Panc1 (cell line): ENCODE data around the gene CST6. TPM values are rescaled to one million over a fixed set of nuclear protein-coding genes. Genes with fewer than 3 reads are reported as not detected.

Experiments used
- ATAC-seq: fragments of 200-7000 bp; cut with Tn5 transposase; 2 replicates; pipeline ENCODE4 v1.9.1; 2020; ENCODE audit warnings: mild to moderate bottlenecking, moderate library complexity
- BruUV-seq: library from RNA; stranded (reverse); fragments of 400-500 nt; replicated peaks from 2 replicates; lab custom pipeline; 2021; lab: Mats Ljungman, UMichigan
- CTCF ChIA-PET: fragments of 300-600 bp; sonication (Branson Sonifier 250); formaldehyde crosslinking; loops from one replicate; lab custom pipeline; 2022; ENCODE audit warnings: antibody characterized with exemption; lab: Charles Lee
- POLR2A ChIA-PET: fragments of 300-600 bp; sonication (Branson Sonifier 250); formaldehyde crosslinking; loops from one replicate; lab custom pipeline; 2022; ENCODE audit warnings: antibody characterized with exemption; lab: Charles Lee
- DNase-seq: peaks from one replicate; pipeline ENCODE4 v3.0.0-alpha.2; 2010; ENCODE audit warnings: low read depth, low spot score
- H3K27ac ChIP-seq: 2 replicates; pipeline ENCODE4 v1.5.1; 2011; ENCODE audit warnings: mild to moderate bottlenecking, low read length, inconsistent platforms
- H3K27me3 ChIP-seq: fragments of 200-500 bp; sonication (Bioruptor generic); 2 replicates; pipeline ENCODE4 v1.6.0; 2014; ENCODE audit warnings: low read length, inconsistent platforms; ENCODE audit not compliant: control insufficient read depth, insufficient read depth
- H3K36me3 ChIP-seq: fragments of 200-500 bp; sonication (Bioruptor generic); 2 replicates; pipeline ENCODE4 v1.5.1; 2014; ENCODE audit warnings: inconsistent platforms, mild to moderate bottlenecking, low read length, moderate library complexity; ENCODE audit not compliant: control insufficient read depth, insufficient read depth
- H3K4me1 ChIP-seq: 2 replicates; pipeline ENCODE4 v1.5.1; 2011; ENCODE audit warnings: inconsistent platforms, mild to moderate bottlenecking, low read length, moderate library complexity; ENCODE audit not compliant: control insufficient read depth, insufficient read depth
- H3K4me3 ChIP-seq, 2 experiments: 2 replicates each; pipeline ENCODE4 v1.5.1; 2011 to 2012; ENCODE audit warnings: low read depth in 2 of 2, low read length in 2 of 2, mild to moderate bottlenecking in 2 of 2, inconsistent platforms in 1 of 2, moderate library complexity in 1 of 2
- H3K9me3 ChIP-seq: fragments of 200-500 bp; sonication (Bioruptor generic); 2 replicates; pipeline ENCODE4 v1.5.1; 2014; ENCODE audit warnings: low read depth, mild to moderate bottlenecking, inconsistent platforms, low read length, moderate library complexity; ENCODE audit not compliant: control insufficient read depth, insufficient read depth
- CTCF ChIP-seq: fragments of 450-650 bp; IDR thresholded peaks from 2 replicates; pipeline ENCODE4 v1.5.1; 2017; ENCODE audit warnings: mild to moderate bottlenecking
- POLR2AphosphoS5 ChIP-seq: IDR thresholded peaks from 2 replicates; pipeline ENCODE4 v1.6.1; 2012; ENCODE audit warnings: mild to moderate bottlenecking, low read depth, low read length, moderate library complexity
- REST ChIP-seq, 2 experiments: IDR thresholded peaks; 2 replicates each; pipeline ENCODE4 v1.6.1; 2011 to 2012; ENCODE audit warnings: low read depth in 2 of 2, control low read depth in 1 of 2, low read length in 1 of 2, mild to moderate bottlenecking in 1 of 2, moderate library complexity in 1 of 2; ENCODE audit not compliant: insufficient read depth in 1 of 2
- SIN3A ChIP-seq: IDR thresholded peaks from 2 replicates; pipeline ENCODE4 v1.6.1; 2012; ENCODE audit warnings: low read depth, mild to moderate bottlenecking, low read length, moderate library complexity, borderline replicate concordance; ENCODE audit not compliant: insufficient read depth
- TCF7L2 ChIP-seq: IDR thresholded peaks from 2 replicates; pipeline ENCODE4 v1.6.1; 2011; ENCODE audit warnings: mild to moderate bottlenecking, low read depth, low read length, inconsistent platforms
- in situ Hi-C: cut with HindIII; loops from 2 replicates; pipeline ENCODE4 v1.10.0; 2016; ENCODE audit warnings: low sequenced_read_pairs, low pct_unique_long_range_greater_than_20kb
- intact Hi-C: fragments of 100-400 bp; cut with micrococcal nuclease; formaldehyde crosslinking; loops from one replicate; pipeline ENCODE4 v1.10.0; 2022; ENCODE audit not compliant: unreplicated experiment
- total RNA-seq: library from RNA; stranded (reverse); gene quantifications from one replicate; pipeline ENCODE4 v1.2.1, GENCODE V29; 2021; ENCODE audit not compliant: unreplicated experiment

The CST6 gene
- total RNA-seq, 1 experiment from 2014 or later, result 0.23 TPM

GRCh38 chr11:66039765-66040164 lies 28.0 kb downstream of the CST6 start:
- Histone ChIP-seq H3K9me3 (peaks cover 2% of the 10 kb centered on the region; the same call in 1 of the 2 replicates), H3K36me3 (no peaks in the 10 kb centered on the region), H3K4me1 (no peaks in the 10 kb centered on the region), H3K27me3 (no peaks in the 10 kb centered on the region), H3K27ac (no peak overlapping the region), H3K4me3 (no peak overlapping the region)
- in situ Hi-C loops, result no loop called here
- ChIA-PET CTCF (no interaction called here), POLR2A (no interaction called here)
- no peak for TF ChIP-seq CTCF
- no peak for TF ChIP-seq TCF7L2
- TF ChIP-seq REST (IDR thresholded peaks at IDR 0.05; ENCODE audit: insufficient read depth in 1 of 2, low read depth in 2 of 2, low read length in 1 of 2), result no peak
- TF ChIP-seq SIN3A, result no peak
- TF ChIP-seq POLR2AphosphoS5, result no peak
- no TSS peak for BruUV-seq
- no peak for ATAC-seq
- intact Hi-C loops, result no loop called here
- DNase-seq, result no peak

DNA sequence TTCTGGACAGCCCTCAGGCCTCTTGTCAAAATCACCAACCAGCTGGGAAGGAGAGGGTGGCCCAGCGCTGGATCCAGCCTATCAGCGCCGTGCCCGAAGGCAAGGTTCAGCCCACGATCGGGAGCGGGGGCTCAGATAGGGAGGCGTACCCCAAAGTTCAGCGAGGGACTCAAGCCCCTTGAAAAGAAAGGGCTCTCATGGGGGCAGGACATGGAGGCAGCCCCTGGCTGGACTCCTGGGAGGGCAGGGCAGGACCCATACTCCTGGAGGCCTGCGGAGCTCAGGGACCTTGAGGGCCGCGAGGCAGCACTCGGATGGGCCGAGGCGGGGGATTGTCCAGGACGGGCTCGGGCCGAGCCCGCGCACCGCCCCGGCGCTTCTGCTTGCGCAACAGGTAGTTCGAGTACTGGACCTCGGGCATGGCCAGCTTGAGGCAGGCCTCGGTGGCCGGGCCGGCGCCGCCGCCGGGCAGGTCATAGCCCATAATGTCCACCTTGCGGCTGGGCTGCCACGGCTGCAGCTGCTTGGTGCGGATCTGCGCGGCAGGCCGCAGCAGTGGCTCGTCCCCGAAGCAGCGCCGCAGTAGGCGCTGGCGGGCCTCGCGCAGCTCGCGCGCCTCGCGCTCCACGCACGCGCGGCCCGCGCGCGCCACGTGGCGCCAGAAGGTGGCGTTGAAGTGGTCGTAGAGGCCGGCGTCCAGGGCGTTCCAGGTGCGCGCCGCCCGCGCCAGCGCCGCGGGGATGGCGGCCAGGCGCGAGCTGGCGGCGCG lies 30.6 kb downstream of the CST6 start:
- ATAC-seq (no peak), DNase-seq (no peak)
- Histone ChIP-seq H3K4me3 (no peak overlapping the region), H3K9me3 (peaks cover under 1% of the 10 kb centered on the region; the same call in 1 of the 2 replicates), H3K4me1 (peaks cover 3% of the 10 kb centered on the region; the same call in 1 of the 2 replicates), H3K36me3 (no peaks in the 10 kb centered on the region), H3K27me3 (no peaks in the 10 kb centered on the region), H3K27ac (no peak overlapping the region)
- ChIA-PET CTCF (no interaction called here), POLR2A (no interaction called here)
- TF ChIP-seq SIN3A (no peak), POLR2AphosphoS5 (no peak), REST (IDR thresholded peaks at IDR 0.05; ENCODE audit: insufficient read depth in 1 of 2, low read depth in 2 of 2, low read length in 1 of 2) (no peak), TCF7L2 (no peak), CTCF (no peak)
- in situ Hi-C loops (no loop called here), intact Hi-C loops (no loop called here)
- no TSS peak for BruUV-seq
